Colonic mucosa (tissue), 4 donors: Measurements from ENCODE around the gene CCDC122. TPM values are rescaled to one million over a fixed set of nuclear protein-coding genes. Genes with fewer than 3 reads are reported as not detected.
A peak's percentile ranks its signal among the peaks of the same experiment; 100 is the strongest.

Experiments used
- DNase-seq: peaks from one replicate; pipeline ENCODE4 v3.0.0-alpha.2; 2020
- H3K27ac ChIP-seq: fragments of 200-600 bp; one replicate; pipeline ENCODE4 v1.8.0; 2021
- H3K27me3 ChIP-seq: fragments of 200-600 bp; one replicate; pipeline ENCODE4 v1.8.0; 2021
- H3K36me3 ChIP-seq: fragments of 200-600 bp; one replicate; pipeline ENCODE4 v1.8.0; 2021
- H3K4me1 ChIP-seq: fragments of 200-600 bp; one replicate; pipeline ENCODE4 v1.8.0; 2021; ENCODE audit warnings: mild to moderate bottlenecking
- H3K4me3 ChIP-seq: fragments of 200-600 bp; one replicate; pipeline ENCODE4 v1.8.0; 2021
- H3K9ac ChIP-seq, 2 donors: one replicate each; pipeline ENCODE4 v1.7.0; 2013; ENCODE audit warnings: control low read depth in 2 of 2, low read depth in 2 of 2, low read length in 2 of 2
- H3K9me3 ChIP-seq: fragments of 200-600 bp; one replicate; pipeline ENCODE4 v1.8.0; 2021
- intact Hi-C: fragments of 100-400 bp; cut with DNase I; formaldehyde crosslinking; loops from one replicate; pipeline ENCODE4 v1.14.1; 2022
- total RNA-seq, 2 donors: library from RNA; stranded (reverse); fragmentation: NEBNext Ultra II Directional in 1 of 2; extraction: Animal tissue kit (Norgen Biotek cat#: 25700) in 1 of 2; gene quantifications; one replicate each; pipeline ENCODE4 v1.2.1, GENCODE V29; 2021
- TF ChIP-seq, protein P1 (sequence below): fragments of 200-600 bp; IDR thresholded peaks from one replicate; pipeline ENCODE4 v1.8.0; 2022; ENCODE audit warnings: antibody characterized with exemption, mild to moderate bottlenecking
- donor health status: healthy.
- donor health status: DM: no; HTN: no; CAD: no.
- donor health status: DM: no; HTN: no; CAD: no.

Gene CCDC122
- total RNA-seq, 2 donors from 2014 or later = 5.4 to 6.9 TPM

DNA sequence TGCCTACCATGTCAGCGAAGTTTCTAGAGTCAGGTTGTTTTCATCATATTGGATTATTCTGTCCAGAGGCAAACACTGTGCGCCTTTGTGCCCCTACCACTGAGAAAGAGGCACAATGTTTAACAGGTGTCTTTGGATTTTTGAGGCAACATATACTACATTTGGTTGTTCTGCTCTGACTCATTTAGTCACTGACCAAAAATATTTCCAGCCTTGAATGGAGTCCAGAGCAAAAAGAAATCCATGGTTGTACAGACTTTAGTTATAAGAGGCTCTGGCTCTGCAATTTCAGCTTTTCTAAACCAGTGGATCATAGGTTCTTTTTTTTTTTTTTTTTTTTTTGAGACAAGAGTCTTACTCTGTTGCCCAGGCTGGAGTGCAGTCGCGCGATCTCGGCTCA lies 35.9 kb upstream of the CCDC122 start:
- H3K9me3 ChIP-seq = no peaks in the 10 kb centered on the region
- TF ChIP-seq, protein P1, sequence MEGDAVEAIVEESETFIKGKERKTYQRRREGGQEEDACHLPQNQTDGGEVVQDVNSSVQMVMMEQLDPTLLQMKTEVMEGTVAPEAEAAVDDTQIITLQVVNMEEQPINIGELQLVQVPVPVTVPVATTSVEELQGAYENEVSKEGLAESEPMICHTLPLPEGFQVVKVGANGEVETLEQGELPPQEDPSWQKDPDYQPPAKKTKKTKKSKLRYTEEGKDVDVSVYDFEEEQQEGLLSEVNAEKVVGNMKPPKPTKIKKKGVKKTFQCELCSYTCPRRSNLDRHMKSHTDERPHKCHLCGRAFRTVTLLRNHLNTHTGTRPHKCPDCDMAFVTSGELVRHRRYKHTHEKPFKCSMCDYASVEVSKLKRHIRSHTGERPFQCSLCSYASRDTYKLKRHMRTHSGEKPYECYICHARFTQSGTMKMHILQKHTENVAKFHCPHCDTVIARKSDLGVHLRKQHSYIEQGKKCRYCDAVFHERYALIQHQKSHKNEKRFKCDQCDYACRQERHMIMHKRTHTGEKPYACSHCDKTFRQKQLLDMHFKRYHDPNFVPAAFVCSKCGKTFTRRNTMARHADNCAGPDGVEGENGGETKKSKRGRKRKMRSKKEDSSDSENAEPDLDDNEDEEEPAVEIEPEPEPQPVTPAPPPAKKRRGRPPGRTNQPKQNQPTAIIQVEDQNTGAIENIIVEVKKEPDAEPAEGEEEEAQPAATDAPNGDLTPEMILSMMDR = no peak
- no peaks in the 10 kb centered on the region for H3K27me3 ChIP-seq
- H3K27ac ChIP-seq = no peak overlapping the region
- H3K9ac ChIP-seq = no peak overlapping the region
- no peaks in the 10 kb centered on the region for H3K4me1 ChIP-seq
- intact Hi-C loops = no loop called here
- DNase-seq = no peak
- H3K36me3 ChIP-seq = no peaks in the 10 kb centered on the region
- no peak overlapping the region for H3K4me3 ChIP-seq

DNA sequence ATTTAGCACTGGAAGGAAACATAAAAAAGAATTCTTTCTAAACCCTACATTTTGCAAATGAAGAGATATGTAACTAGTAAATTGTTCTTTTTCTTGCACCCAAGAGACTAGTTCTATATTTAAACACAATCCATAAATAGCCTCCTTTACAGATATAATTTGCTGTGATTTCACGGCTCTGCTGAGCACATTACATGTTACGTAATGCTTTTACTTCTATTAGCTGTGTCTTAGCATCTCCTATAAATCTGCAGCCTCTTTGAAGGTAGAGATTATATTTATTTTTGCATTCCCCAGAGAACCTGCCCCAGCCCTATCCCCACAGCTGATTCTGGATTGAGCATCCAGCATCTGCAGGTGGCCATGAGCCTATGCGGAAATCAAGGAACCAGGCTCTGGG lies 32.3 kb upstream of the CCDC122 start:
- no peak for DNase-seq
- Histone ChIP-seq H3K9me3 (no peaks in the 10 kb centered on the region), H3K4me1 (no peaks in the 10 kb centered on the region), H3K27me3 (no peaks in the 10 kb centered on the region), H3K9ac (no peak overlapping the region), H3K4me3 (no peak overlapping the region), H3K27ac (no peak overlapping the region), H3K36me3 (no peaks in the 10 kb centered on the region)
- intact Hi-C loops = no loop called here
- TF ChIP-seq, protein P1 = no peak

DNA sequence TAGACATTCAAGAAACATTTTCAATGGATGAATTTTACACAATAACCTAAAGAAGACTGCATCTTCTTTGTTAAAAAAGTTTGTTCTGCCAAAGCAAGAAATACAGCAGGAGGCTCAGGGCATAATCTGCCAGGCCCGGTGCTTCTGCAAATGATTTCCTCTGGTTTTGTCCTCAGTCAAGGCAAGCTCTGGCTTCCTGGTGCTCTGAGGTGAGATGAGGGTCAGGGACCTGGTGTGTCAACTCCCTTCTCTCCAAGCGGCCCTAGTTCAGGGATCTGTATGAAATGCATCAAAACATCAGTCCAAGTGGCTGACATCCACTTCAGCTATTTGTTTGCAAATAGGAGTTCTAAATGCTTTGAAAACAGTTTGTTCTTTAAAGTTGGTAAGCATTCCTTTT lies 31.7 kb upstream of the CCDC122 start:
- no peak for DNase-seq
- intact Hi-C loops = no loop called here
- no peaks in the 10 kb centered on the region for H3K27me3 ChIP-seq
- TF ChIP-seq, protein P1 = no peak
- no peak overlapping the region for H3K27ac ChIP-seq
- no peak overlapping the region for H3K4me3 ChIP-seq
- H3K4me1 ChIP-seq = no peaks in the 10 kb centered on the region
- no peaks in the 10 kb centered on the region for H3K36me3 ChIP-seq
- no peak overlapping the region for H3K9ac ChIP-seq
- H3K9me3 ChIP-seq = no peaks in the 10 kb centered on the region

DNA sequence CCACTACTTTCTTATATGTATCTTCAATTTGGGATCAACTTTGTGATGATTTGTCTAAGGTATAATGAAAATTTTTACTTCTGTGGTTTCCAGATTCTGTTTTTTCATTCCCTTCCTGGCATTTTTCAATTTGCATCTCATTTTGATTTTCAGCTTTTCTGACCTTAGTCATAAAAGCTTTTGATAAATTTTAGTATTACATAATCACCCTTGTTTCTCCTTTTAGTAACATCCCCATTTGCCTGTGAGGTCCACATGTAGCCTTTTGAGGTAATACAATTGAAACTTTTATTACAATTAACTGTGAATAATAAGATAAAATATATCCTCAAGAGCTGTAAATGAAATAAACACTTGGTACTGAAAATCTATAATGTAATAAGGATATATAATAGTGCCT lies 31.3 kb upstream of the CCDC122 start:
- intact Hi-C loops = no loop called here
- H3K9ac ChIP-seq = no peak overlapping the region

DNA sequence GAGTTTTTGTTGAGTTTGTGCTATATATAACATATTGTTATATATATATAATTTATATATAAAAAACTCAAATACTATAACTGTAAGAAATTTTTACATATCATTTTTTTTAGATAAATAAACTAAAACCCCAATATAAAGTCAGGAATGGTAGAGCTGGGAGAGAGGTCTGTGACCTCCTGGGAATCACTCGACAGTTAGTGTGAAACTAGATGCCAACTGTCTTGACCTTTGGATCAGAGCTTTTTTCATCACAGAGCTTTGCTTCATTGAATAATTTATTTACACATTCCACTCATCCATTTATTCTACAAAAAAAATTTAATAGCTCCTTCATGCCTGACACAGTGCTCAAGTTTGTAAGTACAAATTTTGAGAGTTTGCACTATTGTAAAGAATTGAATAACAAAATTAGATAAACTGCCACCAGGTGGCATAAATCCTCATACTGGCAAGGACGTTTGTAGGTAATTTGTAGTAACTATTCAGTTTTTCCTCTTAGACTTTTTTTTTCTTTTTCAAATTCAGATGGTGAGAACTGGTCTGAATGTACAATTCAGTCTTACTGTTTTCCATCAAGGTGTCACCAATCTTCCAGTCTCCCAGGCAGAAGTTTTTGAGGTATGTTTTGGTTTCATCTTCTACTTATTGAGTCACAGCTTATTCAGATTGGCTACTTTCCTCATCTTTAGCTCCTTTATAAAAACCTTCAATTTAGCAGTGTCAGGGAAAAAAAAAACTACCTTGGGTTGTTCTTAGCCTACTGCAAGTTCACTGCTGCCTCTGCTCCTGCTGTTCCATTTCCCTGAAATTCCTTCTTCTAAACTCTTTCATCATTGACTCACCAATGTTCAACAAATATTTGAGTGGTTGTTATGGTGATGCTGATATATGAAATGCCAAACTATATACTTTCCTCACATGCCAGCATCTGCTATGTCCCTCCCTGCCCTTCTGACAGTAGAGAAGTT lies 28.9 kb upstream of the CCDC122 start:
- no peaks in the 10 kb centered on the region for H3K27me3 ChIP-seq
- no peaks in the 10 kb centered on the region for H3K4me1 ChIP-seq
- no peak overlapping the region for H3K9ac ChIP-seq
- H3K4me3 ChIP-seq = no peak overlapping the region
- DNase-seq = no peak
- TF ChIP-seq, protein P1 = peak; percentile 30
- H3K27ac ChIP-seq = no peak overlapping the region
- intact Hi-C loops = loop anchor here (2.0 to 10.0 kb wide), 2 partner anchors 140 to 1066 kb away; no protein-coding TSS in a partner anchor
- H3K9me3 ChIP-seq = no peaks in the 10 kb centered on the region
- H3K36me3 ChIP-seq = no peaks in the 10 kb centered on the region

More for the DNA sequence above, 31.3 kb upstream of the CCDC122 start:
- no peaks in the 10 kb centered on the region for H3K36me3 ChIP-seq
- no peaks in the 10 kb centered on the region for H3K27me3 ChIP-seq
- no peaks in the 10 kb centered on the region for H3K4me1 ChIP-seq
- no peak for DNase-seq
- TF ChIP-seq, protein P1 = no peak
- no peaks in the 10 kb centered on the region for H3K9me3 ChIP-seq
- no peak overlapping the region for H3K27ac ChIP-seq
- no peak overlapping the region for H3K4me3 ChIP-seq
